GM19397 (cell line): ENCODE measurements around the gene PRKAA1.

Experiments used
- ATAC-seq: cut with Tn5 transposase; IDR thresholded peaks from one replicate; pipeline ENCODE4 v1.9.1; 2021; ENCODE audit warnings: mild to moderate bottlenecking, moderate library complexity; ENCODE audit not compliant: unreplicated experiment

Gene PRKAA1

GRCh38 chr5:40798012-40798800 lies at the start of gene PRKAA1:
PRKAA1 (minus strand) TSS chr5:40798374; CDS start chr5:40798189, 185 bp downstream.
- ATAC-seq, result peak; percentile 97

GRCh38 chr5:40847525-40847924 lies 49.4 kb upstream of the PRKAA1 start:
- ATAC-seq, result no peak

- no peak for ATAC-seq
These were observed 48.2 kb upstream of the PRKAA1 start for GRCh38 chr5:40846371-40846770.

- ATAC-seq, result no peak
These were observed 46.4 kb upstream of the PRKAA1 start for GRCh38 chr5:40844565-40844964.

GRCh38 chr5:40842351-40842750 lies 44.2 kb upstream of the PRKAA1 start:
- no peak for ATAC-seq

GRCh38 chr5:40841068-40841805 lies 43.1 kb upstream of the PRKAA1 start, which contains the start of gene CARD6:
CARD6 (plus strand) TSS chr5:40841367; CDS start chr5:40841383, 16 bp downstream.
- peak; percentile 38 for ATAC-seq

- ATAC-seq, result no peak
These were observed 39.9 kb upstream of the PRKAA1 start for GRCh38 chr5:40838086-40838485.

- ATAC-seq, result peak; percentile 97
These were observed 36.9 kb upstream of the PRKAA1 start, which contains the start of gene RPL37 for GRCh38 chr5:40834849-40835787. RPL37 (minus strand) TSS chr5:40835222; CDS start chr5:40835185, 37 bp downstream.

- no peak for ATAC-seq
These were observed 36.2 kb upstream of the PRKAA1 start for GRCh38 chr5:40834391-40834848.

GRCh38 chr5:40833712-40834229 lies 35.6 kb upstream of the PRKAA1 start:
- no peak for ATAC-seq

- ATAC-seq, result no peak
These were observed 34.2 kb upstream of the PRKAA1 start for GRCh38 chr5:40832345-40832744.

GRCh38 chr5:40831346-40832210 lies 33.4 kb upstream of the PRKAA1 start:
- no peak for ATAC-seq

- ATAC-seq, result no peak
These were observed 31.8 kb upstream of the PRKAA1 start for GRCh38 chr5:40829748-40830533.

- no peak for ATAC-seq
These were observed 30.8 kb upstream of the PRKAA1 start for GRCh38 chr5:40828690-40829661.

- no peak for ATAC-seq
These were observed 30.0 kb upstream of the PRKAA1 start for GRCh38 chr5:40828021-40828631.

GRCh38 chr5:40827188-40827977 lies 29.2 kb upstream of the PRKAA1 start:
- ATAC-seq, result no peak
